ENCODE measurements around the gene SLC38A8.

SLC38A8 gene

GRCh38 chr16:84075376-84075775 is 32.8 kb upstream of the SLC38A8 start:
- H3K36me3 ChIP-seq (ENCODE audit: insufficient read depth), result peaks cover 4% of the 10 kb centered on the region; the same call in 1 of the 2 replicates
- no peak for TF ChIP-seq CTCF (conservative IDR thresholded peaks at IDR 0.05; ENCODE audit: low read depth, low read length)
- no peaks in the 10 kb centered on the region for H4K20me1 ChIP-seq (ENCODE audit: insufficient read depth)
- no peak overlapping the region for H3K27ac ChIP-seq
- H2AFZ ChIP-seq (ENCODE audit: low read depth), result no peak overlapping the region
- no peak overlapping the region for H3K4me3 ChIP-seq (IDR thresholded peaks at IDR 0.05; ENCODE audit: insufficient read depth, low read depth, low read length)
- no peaks in the 10 kb centered on the region for H3K27me3 ChIP-seq (ENCODE audit: insufficient read depth, low read depth)
- H3K4me1 ChIP-seq (ENCODE audit: low read depth, poor library complexity, severe bottlenecking), result no peaks in the 10 kb centered on the region
- H3K4me2 ChIP-seq, result no peak overlapping the region
- peaks cover 5% of the 10 kb centered on the region; the same call in 1 of the 2 replicates for H3K79me2 ChIP-seq (ENCODE audit: insufficient read depth, low read depth)
- H3K9ac ChIP-seq, result no peak overlapping the region

DNA sequence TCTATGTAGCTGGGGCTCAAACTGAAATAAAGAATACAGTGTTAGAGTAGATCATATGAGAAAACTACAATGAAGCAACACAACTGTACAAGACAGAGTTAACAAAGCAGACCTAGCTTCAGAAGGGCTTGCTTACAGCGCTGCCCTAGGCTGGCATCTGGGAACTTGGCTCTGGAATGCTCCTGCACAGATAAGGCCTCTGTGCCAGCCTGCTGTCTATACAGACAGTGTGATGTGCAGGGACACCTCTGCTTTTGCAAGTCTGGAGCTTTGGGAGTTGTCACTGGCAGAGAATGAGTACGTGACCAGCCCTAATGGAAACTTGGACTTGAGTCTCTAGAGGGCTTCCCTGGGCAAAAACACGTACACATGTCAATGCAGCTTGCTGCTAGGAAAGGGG is 32.1 kb upstream of the SLC38A8 start:
- no peak overlapping the region for H3K9ac ChIP-seq
- H3K4me1 ChIP-seq (ENCODE audit: low read depth, poor library complexity, severe bottlenecking), result no peaks in the 10 kb centered on the region
- no peak overlapping the region for H2AFZ ChIP-seq (ENCODE audit: low read depth)
- peaks cover 5% of the 10 kb centered on the region; the same call in 1 of the 2 replicates for H3K79me2 ChIP-seq (ENCODE audit: insufficient read depth, low read depth)
- H4K20me1 ChIP-seq (ENCODE audit: insufficient read depth), result no peaks in the 10 kb centered on the region
- peaks cover 4% of the 10 kb centered on the region; the same call in 1 of the 2 replicates for H3K36me3 ChIP-seq (ENCODE audit: insufficient read depth)
- no peak for TF ChIP-seq CTCF (conservative IDR thresholded peaks at IDR 0.05; ENCODE audit: low read depth, low read length)
- no peak overlapping the region for H3K4me3 ChIP-seq (IDR thresholded peaks at IDR 0.05; ENCODE audit: insufficient read depth, low read depth, low read length)
- H3K27me3 ChIP-seq (ENCODE audit: insufficient read depth, low read depth), result no peaks in the 10 kb centered on the region
- no peak overlapping the region for H3K27ac ChIP-seq
- H3K4me2 ChIP-seq, result no peak overlapping the region

GRCh38 chr16:84072014-84072413 is 29.4 kb upstream of the SLC38A8 start:
- TF ChIP-seq CTCF (conservative IDR thresholded peaks at IDR 0.05; ENCODE audit: low read depth, low read length), result no peak
- Histone ChIP-seq H3K4me3 (IDR thresholded peaks at IDR 0.05; ENCODE audit: insufficient read depth, low read depth, low read length) (no peak overlapping the region), H3K4me1 (ENCODE audit: low read depth, poor library complexity, severe bottlenecking) (no peaks in the 10 kb centered on the region), H3K27ac (no peak overlapping the region), H4K20me1 (ENCODE audit: insufficient read depth) (no peaks in the 10 kb centered on the region), H3K79me2 (ENCODE audit: insufficient read depth, low read depth) (no peaks in the 10 kb centered on the region; the same call in 1 of the 2 replicates), H3K9ac (no peak overlapping the region), H3K4me2 (no peak overlapping the region), H2AFZ (ENCODE audit: low read depth) (no peak overlapping the region), H3K27me3 (ENCODE audit: insufficient read depth, low read depth) (no peaks in the 10 kb centered on the region), H3K36me3 (ENCODE audit: insufficient read depth) (peaks cover 4% of the 10 kb centered on the region; the same call in 1 of the 2 replicates)

GRCh38 chr16:84071121-84071520 is 28.5 kb upstream of the SLC38A8 start:
- H3K36me3 ChIP-seq (ENCODE audit: insufficient read depth), result peaks cover 4% of the 10 kb centered on the region; the same call in 1 of the 2 replicates

More at GRCh38 chr16:84071121-84071520, 28.5 kb upstream of the SLC38A8 start:
- H3K4me2 ChIP-seq, result no peak overlapping the region
- no peaks in the 10 kb centered on the region for H3K79me2 ChIP-seq (ENCODE audit: insufficient read depth, low read depth)
- TF ChIP-seq CTCF (conservative IDR thresholded peaks at IDR 0.05; ENCODE audit: low read depth, low read length), result no peak
- H3K9ac ChIP-seq, result no peak overlapping the region
- H3K4me3 ChIP-seq (IDR thresholded peaks at IDR 0.05; ENCODE audit: insufficient read depth, low read depth, low read length), result no peak overlapping the region
- no peak overlapping the region for H3K27ac ChIP-seq
- H2AFZ ChIP-seq (ENCODE audit: low read depth), result no peak overlapping the region
- no peaks in the 10 kb centered on the region for H3K27me3 ChIP-seq (ENCODE audit: insufficient read depth, low read depth)
- no peaks in the 10 kb centered on the region for H3K4me1 ChIP-seq (ENCODE audit: low read depth, poor library complexity, severe bottlenecking)
- no peaks in the 10 kb centered on the region for H4K20me1 ChIP-seq (ENCODE audit: insufficient read depth)
